Activated naive CD4-positive, alpha-beta T cell treated with anti-CD3 and anti-CD28 coated beads, Interleukin-2, amount 10 ng/mL, durations not matched to agents 7 days and 5 days (primary cell): ENCODE measurements around the gene ATP8A1.
A peak's percentile ranks its signal among the peaks of the same experiment; 100 is the strongest.

Experiments used
- CTCF ChIA-PET: fragments of 350-600 bp; sonication (Branson Sonifier 250); formaldehyde crosslinking; loops from one replicate; lab custom pipeline; 2021; ENCODE audit warnings: antibody characterized with exemption; lab: Charles Lee
- DNase-seq: peaks from one replicate; pipeline ENCODE4 v3.0.0-alpha.2; 2020
- H3K27ac Mint-ChIP-seq: one replicate; pipeline ENCODE4 v1.8.0; 2021; ENCODE audit warnings: mild to moderate bottlenecking, moderate library complexity, mixed read lengths
- H3K27me3 Mint-ChIP-seq: one replicate; pipeline ENCODE4 v1.8.0; 2021; ENCODE audit warnings: mild to moderate bottlenecking, mixed read lengths
- H3K36me3 Mint-ChIP-seq: one replicate; pipeline ENCODE4 v1.8.0; 2021; ENCODE audit warnings: mixed read lengths
- H3K4me1 Mint-ChIP-seq: one replicate; pipeline ENCODE4 v1.8.0; 2021; ENCODE audit warnings: mixed read lengths
- H3K4me3 Mint-ChIP-seq: one replicate; pipeline ENCODE4 v1.8.0; 2021; ENCODE audit warnings: mild to moderate bottlenecking, moderate library complexity, mixed read lengths
- H3K9me3 Mint-ChIP-seq: one replicate; pipeline ENCODE4 v1.8.0; 2021; ENCODE audit warnings: mixed read lengths

Gene ATP8A1

GRCh38 chr4:42415281-42415680, 241.6 kb downstream of the ATP8A1 start:
- CTCF ChIA-PET: no interaction called here
- H3K4me3 Mint-ChIP-seq: no peak overlapping the region
- no peaks in the 10 kb centered on the region for H3K9me3 Mint-ChIP-seq
- H3K4me1 Mint-ChIP-seq: no peaks in the 10 kb centered on the region
- H3K36me3 Mint-ChIP-seq: peaks cover 4% of the 10 kb centered on the region
- H3K27me3 Mint-ChIP-seq: no peaks in the 10 kb centered on the region
- H3K27ac Mint-ChIP-seq: no peak overlapping the region
- no peak for DNase-seq

GRCh38 chr4:42412251-42412650, 244.7 kb downstream of the ATP8A1 start:
- peaks cover 1% of the 10 kb centered on the region for H3K36me3 Mint-ChIP-seq
- no peaks in the 10 kb centered on the region for H3K4me1 Mint-ChIP-seq
- no peak overlapping the region for H3K27ac Mint-ChIP-seq
- H3K27me3 Mint-ChIP-seq: no peaks in the 10 kb centered on the region
- DNase-seq: no peak
- no peaks in the 10 kb centered on the region for H3K9me3 Mint-ChIP-seq
- CTCF ChIA-PET: no interaction called here
- no peak overlapping the region for H3K4me3 Mint-ChIP-seq

- H3K4me1 Mint-ChIP-seq: no peaks in the 10 kb centered on the region
- DNase-seq: no peak
Measured at GRCh38 chr4:42411803-42412202, 245.1 kb downstream of the ATP8A1 start.

GRCh38 chr4:42410446-42410845, 246.5 kb downstream of the ATP8A1 start:
- no peak overlapping the region for H3K4me3 Mint-ChIP-seq
- no peak overlapping the region for H3K27ac Mint-ChIP-seq
- no peaks in the 10 kb centered on the region for H3K27me3 Mint-ChIP-seq
- CTCF ChIA-PET: interaction anchor here (1.1 kb wide), 1 partner anchor 14 kb away, joined by 3 read pairs; no protein-coding TSS in a partner anchor
- no peaks in the 10 kb centered on the region for H3K9me3 Mint-ChIP-seq
- H3K36me3 Mint-ChIP-seq: peaks cover 1% of the 10 kb centered on the region
- H3K4me1 Mint-ChIP-seq: no peaks in the 10 kb centered on the region
- no peak for DNase-seq

More at GRCh38 chr4:42411803-42412202, 245.1 kb downstream of the ATP8A1 start:
- Mint-ChIP-seq H3K27ac (no peak overlapping the region), H3K27me3 (no peaks in the 10 kb centered on the region), H3K9me3 (no peaks in the 10 kb centered on the region), H3K4me3 (no peak overlapping the region), H3K36me3 (peaks cover 1% of the 10 kb centered on the region)
- CTCF ChIA-PET: no interaction called here

GRCh38 chr4:42404001-42404400, 252.9 kb downstream of the ATP8A1 start:
- Mint-ChIP-seq H3K4me3 (no peak overlapping the region), H3K27ac (no peak overlapping the region), H3K36me3 (no peaks in the 10 kb centered on the region), H3K9me3 (no peaks in the 10 kb centered on the region), H3K4me1 (peaks cover 6% of the 10 kb centered on the region), H3K27me3 (peaks cover 34% of the 10 kb centered on the region)
- CTCF ChIA-PET: no interaction called here
- DNase-seq: no peak

GRCh38 chr4:42401171-42401570, 255.7 kb downstream of the ATP8A1 start:
- Mint-ChIP-seq H3K27me3 (peaks cover 63% of the 10 kb centered on the region), H3K9me3 (no peaks in the 10 kb centered on the region)

GRCh38 chr4:42399393-42399792, 257.5 kb downstream of the ATP8A1 start:
- H3K4me3 Mint-ChIP-seq: peak overlapping the region; percentile 13

More at GRCh38 chr4:42401171-42401570, 255.7 kb downstream of the ATP8A1 start:
- no peaks in the 10 kb centered on the region for H3K36me3 Mint-ChIP-seq
- peaks cover 29% of the 10 kb centered on the region for H3K4me1 Mint-ChIP-seq
- no peak overlapping the region for H3K27ac Mint-ChIP-seq
- CTCF ChIA-PET: interaction anchor here (1.0 kb wide), 1 partner anchor 119 kb away, joined by 3 read pairs; no protein-coding TSS in a partner anchor
- no peak overlapping the region for H3K4me3 Mint-ChIP-seq
- DNase-seq: no peak

GRCh38 chr4:42398871-42399331, 258.0 kb downstream of the ATP8A1 start:
- Mint-ChIP-seq H3K4me1 (peaks cover 29% of the 10 kb centered on the region), H3K27me3 (peaks cover 77% of the 10 kb centered on the region), H3K4me3 (peak overlapping the region; percentile 69), H3K9me3 (no peaks in the 10 kb centered on the region), H3K36me3 (no peaks in the 10 kb centered on the region), H3K27ac (no peak overlapping the region)
- no peak for DNase-seq
- CTCF ChIA-PET: no interaction called here

More at GRCh38 chr4:42399393-42399792, 257.5 kb downstream of the ATP8A1 start:
- Mint-ChIP-seq H3K4me1 (peaks cover 29% of the 10 kb centered on the region), H3K9me3 (no peaks in the 10 kb centered on the region), H3K27ac (no peak overlapping the region), H3K27me3 (peaks cover 74% of the 10 kb centered on the region), H3K36me3 (no peaks in the 10 kb centered on the region)
- DNase-seq: no peak
- CTCF ChIA-PET: no interaction called here

GRCh38 chr4:42398171-42398870, 258.6 kb downstream of the ATP8A1 start:
- H3K9me3 Mint-ChIP-seq: no peaks in the 10 kb centered on the region
- peaks cover 29% of the 10 kb centered on the region for H3K4me1 Mint-ChIP-seq
- H3K27ac Mint-ChIP-seq: no peak overlapping the region
- peaks cover 81% of the 10 kb centered on the region for H3K27me3 Mint-ChIP-seq
- no peaks in the 10 kb centered on the region for H3K36me3 Mint-ChIP-seq
- peak; percentile 45 for DNase-seq
- peak overlapping the region; percentile 69 for H3K4me3 Mint-ChIP-seq
- CTCF ChIA-PET: no interaction called here

GRCh38 chr4:42397635-42398170, 259.2 kb downstream of the ATP8A1 start:
- H3K4me1 Mint-ChIP-seq: peaks cover 29% of the 10 kb centered on the region
- H3K27ac Mint-ChIP-seq: no peak overlapping the region
- H3K36me3 Mint-ChIP-seq: no peaks in the 10 kb centered on the region
- H3K9me3 Mint-ChIP-seq: no peaks in the 10 kb centered on the region
- H3K4me3 Mint-ChIP-seq: peak overlapping the region; percentile 77
- CTCF ChIA-PET: no interaction called here
- peak; percentile 32 for DNase-seq
- peaks cover 86% of the 10 kb centered on the region for H3K27me3 Mint-ChIP-seq

GRCh38 chr4:42396752-42397634, 259.9 kb downstream of the ATP8A1 start, which contains the start of gene SHISA3:
TSS of gene SHISA3 (plus strand) at chr4:42397488. CDS start at chr4:42398057, 569 bp downstream.
- Mint-ChIP-seq H3K36me3 (no peaks in the 10 kb centered on the region), H3K27me3 (peaks cover 85% of the 10 kb centered on the region), H3K27ac (no peak within 1 kb of the TSS)

GRCh38 chr4:42396361-42396751, 260.5 kb downstream of the ATP8A1 start:
- H3K36me3 Mint-ChIP-seq: no peaks in the 10 kb centered on the region
- DNase-seq: no peak
- H3K27me3 Mint-ChIP-seq: peaks cover 82% of the 10 kb centered on the region
- H3K4me1 Mint-ChIP-seq: peaks cover 29% of the 10 kb centered on the region
- CTCF ChIA-PET: interaction anchor here (0.7 kb wide), 1 partner anchor 14 kb away, joined by 3 read pairs; no protein-coding TSS in a partner anchor
- no peak overlapping the region for H3K27ac Mint-ChIP-seq
- H3K4me3 Mint-ChIP-seq: peak overlapping the region; percentile 77
- no peaks in the 10 kb centered on the region for H3K9me3 Mint-ChIP-seq

More at GRCh38 chr4:42396752-42397634, 259.9 kb downstream of the ATP8A1 start, which contains the start of gene SHISA3:
- DNase-seq: peak; percentile 56
- Mint-ChIP-seq H3K4me1 (peaks cover 29% of the 10 kb centered on the region), H3K4me3 (peak within 1 kb of the TSS; percentile 77), H3K9me3 (no peaks in the 10 kb centered on the region)
- CTCF ChIA-PET: interaction anchor here (0.7 kb wide), 1 partner anchor 14 kb away, joined by 3 read pairs; no protein-coding TSS in a partner anchor

GRCh38 chr4:42395595-42395994, 261.3 kb downstream of the ATP8A1 start:
- CTCF ChIA-PET: no interaction called here
- no peak overlapping the region for H3K4me3 Mint-ChIP-seq
- DNase-seq: no peak
- no peaks in the 10 kb centered on the region for H3K36me3 Mint-ChIP-seq
- no peaks in the 10 kb centered on the region for H3K9me3 Mint-ChIP-seq
- no peak overlapping the region for H3K27ac Mint-ChIP-seq
- peaks cover 78% of the 10 kb centered on the region for H3K27me3 Mint-ChIP-seq
- H3K4me1 Mint-ChIP-seq: peaks cover 29% of the 10 kb centered on the region

GRCh38 chr4:42392436-42392835, 264.5 kb downstream of the ATP8A1 start:
- Mint-ChIP-seq H3K27ac (no peak overlapping the region), H3K4me3 (no peak overlapping the region), H3K27me3 (peaks cover 47% of the 10 kb centered on the region), H3K36me3 (no peaks in the 10 kb centered on the region), H3K4me1 (peaks cover 12% of the 10 kb centered on the region), H3K9me3 (no peaks in the 10 kb centered on the region)
- CTCF ChIA-PET: no interaction called here
- no peak for DNase-seq
